Endothelial cell of umbilical vein (primary cell): Measurements from ENCODE around the gene PLPP3.

ENCODE experiments used
- EZH2 ChIP-seq: IDR thresholded peaks from 2 replicates; pipeline ENCODE4 v1.6.1; 2012; ENCODE audit warnings: borderline replicate concordance, low read depth, mild to moderate bottlenecking, moderate library complexity, low read length, inconsistent platforms; ENCODE audit not compliant: severe bottlenecking
- FOS ChIP-seq: IDR thresholded peaks from 2 replicates; pipeline ENCODE4 v1.6.1; 2011; ENCODE audit warnings: mild to moderate bottlenecking, low read length, moderate library complexity, borderline replicate concordance; ENCODE audit not compliant: insufficient read depth
- JUN ChIP-seq: IDR thresholded peaks from 2 replicates; pipeline ENCODE4 v1.6.1; 2011; ENCODE audit warnings: borderline replicate concordance, low read depth; ENCODE audit not compliant: insufficient read length, insufficient read depth
- MYC ChIP-seq: IDR thresholded peaks from one replicate; pipeline ENCODE4 v1.6.1; 2011; ENCODE audit warnings: mild to moderate bottlenecking, low read depth, low read length
- POLR2A ChIP-seq: IDR thresholded peaks from 2 replicates; pipeline ENCODE4 v1.6.1; 2012; ENCODE audit warnings: low read depth, mild to moderate bottlenecking, control low read depth, low read length
- POLR2AphosphoS5 ChIP-seq: IDR thresholded peaks from 2 replicates; pipeline ENCODE4 v1.6.1; 2012; ENCODE audit warnings: low read depth, mild to moderate bottlenecking, control low read depth, low read length, moderate library complexity; ENCODE audit not compliant: insufficient read depth
- TF ChIP-seq, protein P1 (sequence below), 2 donors: IDR thresholded peaks; 1 replicate in 1 of 2; 2 replicates in 1 of 2; pipeline ENCODE4 v1.5.1; 2011; ENCODE audit warnings: low read length in 2 of 2, mild to moderate bottlenecking in 2 of 2, moderate library complexity in 2 of 2, control low read depth in 1 of 2, inconsistent platforms in 1 of 2, low read depth in 1 of 2; ENCODE audit not compliant: insufficient read depth in 1 of 2; ENCODE audit errors: extremely low read depth in 1 of 2

DNA sequence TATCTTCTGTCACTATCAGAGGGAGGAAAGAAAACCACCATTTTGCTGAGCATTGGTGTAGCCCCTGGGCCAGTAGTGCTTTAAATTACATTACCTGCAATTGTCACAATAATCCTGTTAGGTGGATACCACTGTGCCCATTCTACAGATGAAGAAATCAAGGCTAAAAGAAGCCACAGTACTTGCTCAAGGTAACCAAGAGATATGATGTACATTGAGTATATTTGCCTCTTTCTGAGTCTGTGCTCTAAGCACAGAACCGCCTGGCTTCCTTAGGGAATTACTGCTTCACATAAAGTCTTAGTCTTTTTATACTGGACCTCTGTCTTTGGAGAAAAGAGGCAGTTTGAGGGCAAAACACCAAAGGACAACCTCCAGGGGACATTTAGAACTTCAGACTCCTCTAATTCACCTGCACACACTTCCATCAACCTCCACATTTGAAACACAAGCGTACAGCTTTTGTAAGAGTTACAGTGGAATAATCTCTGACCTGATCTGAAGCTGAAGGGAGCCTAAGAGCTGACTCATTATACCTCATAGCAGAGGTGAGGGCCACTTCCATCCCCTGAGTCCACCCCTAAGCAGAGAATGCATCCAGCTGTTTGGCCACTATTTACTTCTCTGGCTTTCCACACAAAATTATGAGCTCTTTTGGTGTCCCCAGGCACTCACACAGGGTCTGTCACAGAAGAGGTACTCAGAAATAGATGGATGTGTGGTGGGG lies 61.8 kb downstream of the PLPP3 start:
- TF ChIP-seq POLR2AphosphoS5 (no peak), FOS (no peak), EZH2 (no peak), MYC (no peak), JUN (no peak), POLR2A (no peak)
- TF ChIP-seq, protein P1, sequence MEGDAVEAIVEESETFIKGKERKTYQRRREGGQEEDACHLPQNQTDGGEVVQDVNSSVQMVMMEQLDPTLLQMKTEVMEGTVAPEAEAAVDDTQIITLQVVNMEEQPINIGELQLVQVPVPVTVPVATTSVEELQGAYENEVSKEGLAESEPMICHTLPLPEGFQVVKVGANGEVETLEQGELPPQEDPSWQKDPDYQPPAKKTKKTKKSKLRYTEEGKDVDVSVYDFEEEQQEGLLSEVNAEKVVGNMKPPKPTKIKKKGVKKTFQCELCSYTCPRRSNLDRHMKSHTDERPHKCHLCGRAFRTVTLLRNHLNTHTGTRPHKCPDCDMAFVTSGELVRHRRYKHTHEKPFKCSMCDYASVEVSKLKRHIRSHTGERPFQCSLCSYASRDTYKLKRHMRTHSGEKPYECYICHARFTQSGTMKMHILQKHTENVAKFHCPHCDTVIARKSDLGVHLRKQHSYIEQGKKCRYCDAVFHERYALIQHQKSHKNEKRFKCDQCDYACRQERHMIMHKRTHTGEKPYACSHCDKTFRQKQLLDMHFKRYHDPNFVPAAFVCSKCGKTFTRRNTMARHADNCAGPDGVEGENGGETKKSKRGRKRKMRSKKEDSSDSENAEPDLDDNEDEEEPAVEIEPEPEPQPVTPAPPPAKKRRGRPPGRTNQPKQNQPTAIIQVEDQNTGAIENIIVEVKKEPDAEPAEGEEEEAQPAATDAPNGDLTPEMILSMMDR (IDR thresholded peaks at IDR 0.05; ENCODE audit: extremely low read depth in 1 of 2, insufficient read depth in 1 of 2, low read depth in 1 of 2, low read length in 2 of 2), result no peak
